Lower leg skin (tissue), 4 donors: ENCODE measurements around the gene ADARB2. TPM values are rescaled to one million over a fixed set of nuclear protein-coding genes. Genes with fewer than 3 reads are reported as not detected.
"Not testable (repeated sequence)": the region's sequence is repeated elsewhere in the genome, so short reads cannot be mapped to it uniquely, and the experiment has no call there.

ENCODE experiments used
- DNase-seq, 2 donors: peaks; one replicate each; pipeline ENCODE4 v3.0.0-alpha.2; 2019; ENCODE audit warnings: low spot score in 2 of 2
- H3K4me3 ChIP-seq: fragments of 200-600 bp; sonication (generic); 2 replicates; pipeline ENCODE4 v1.5.1; 2017; ENCODE audit warnings: mild to moderate bottlenecking, low read depth; ENCODE audit not compliant: poor library complexity, severe bottlenecking
- POLR2A ChIP-seq, 2 donors: fragments of 450-650 bp; IDR thresholded peaks; one replicate each; pipeline ENCODE4 v1.6.1; 2016 to 2017; ENCODE audit warnings: antibody characterized with exemption in 2 of 2, mild to moderate bottlenecking in 1 of 2, moderate library complexity in 1 of 2
- WGBS, 2 donors: methylation state at CpG; one replicate each; pipeline ENCODE4 v1.1.5; 2018; 5-methylcytosine and 5-hydroxymethylcytosine counted together
- intact Hi-C: fragments of 100-400 bp; cut with DNase I; formaldehyde crosslinking; loops from one replicate; pipeline ENCODE4 v1.15.0; 2023; ENCODE audit warnings: low total_unique reads
- total RNA-seq, 4 donors: library from RNA; depleted of rRNA; stranded (reverse); fragments of >200 nt; gene quantifications; one replicate each; pipeline ENCODE4 v1.1.0, GENCODE V29; 2016
- TF ChIP-seq, protein P1 (sequence below), 3 donors: fragments of 450-650 bp; IDR thresholded peaks; one replicate each; pipeline ENCODE4 v1.5.1; 2016; ENCODE audit warnings: antibody characterized with exemption in 3 of 3, mild to moderate bottlenecking in 3 of 3, moderate library complexity in 2 of 3

Gene ADARB2
- total RNA-seq, 4 donors from 2014 or later, result 0.72 to 3.6 (median 1.8) TPM

DNA sequence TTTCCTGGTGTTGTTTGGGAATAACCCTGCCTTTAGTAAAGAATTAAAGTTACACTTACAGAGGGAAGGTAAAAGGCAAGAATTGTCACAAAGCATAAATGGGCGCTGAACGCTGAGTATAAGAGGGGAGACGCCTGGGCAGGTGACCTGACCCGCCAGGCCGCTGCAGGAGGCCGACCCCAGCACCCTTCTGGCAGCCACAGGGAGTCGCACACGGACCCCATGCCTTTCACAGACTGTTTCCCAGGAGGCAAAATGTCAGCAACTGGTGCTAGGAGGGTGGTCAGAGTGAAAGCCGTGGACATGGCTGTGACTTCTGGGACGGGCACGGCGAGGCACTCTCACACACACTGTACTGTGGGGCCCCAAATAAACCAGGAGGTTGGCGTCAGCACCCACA, 392.9 kb downstream of the ADARB2 start:
- WGBS, 2 donors, result 89 to 91% methylated on average over 13 of the region's 13 CpGs
- peak in 1 of 2 donors; percentile 79 for DNase-seq
- no peak overlapping the region for H3K4me3 ChIP-seq
- TF ChIP-seq, protein P1, sequence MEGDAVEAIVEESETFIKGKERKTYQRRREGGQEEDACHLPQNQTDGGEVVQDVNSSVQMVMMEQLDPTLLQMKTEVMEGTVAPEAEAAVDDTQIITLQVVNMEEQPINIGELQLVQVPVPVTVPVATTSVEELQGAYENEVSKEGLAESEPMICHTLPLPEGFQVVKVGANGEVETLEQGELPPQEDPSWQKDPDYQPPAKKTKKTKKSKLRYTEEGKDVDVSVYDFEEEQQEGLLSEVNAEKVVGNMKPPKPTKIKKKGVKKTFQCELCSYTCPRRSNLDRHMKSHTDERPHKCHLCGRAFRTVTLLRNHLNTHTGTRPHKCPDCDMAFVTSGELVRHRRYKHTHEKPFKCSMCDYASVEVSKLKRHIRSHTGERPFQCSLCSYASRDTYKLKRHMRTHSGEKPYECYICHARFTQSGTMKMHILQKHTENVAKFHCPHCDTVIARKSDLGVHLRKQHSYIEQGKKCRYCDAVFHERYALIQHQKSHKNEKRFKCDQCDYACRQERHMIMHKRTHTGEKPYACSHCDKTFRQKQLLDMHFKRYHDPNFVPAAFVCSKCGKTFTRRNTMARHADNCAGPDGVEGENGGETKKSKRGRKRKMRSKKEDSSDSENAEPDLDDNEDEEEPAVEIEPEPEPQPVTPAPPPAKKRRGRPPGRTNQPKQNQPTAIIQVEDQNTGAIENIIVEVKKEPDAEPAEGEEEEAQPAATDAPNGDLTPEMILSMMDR (IDR thresholded peaks at IDR 0.05), result no peak
- no peak for TF ChIP-seq POLR2A (IDR thresholded peaks at IDR 0.05)
- intact Hi-C loops, result no loop called here

DNA sequence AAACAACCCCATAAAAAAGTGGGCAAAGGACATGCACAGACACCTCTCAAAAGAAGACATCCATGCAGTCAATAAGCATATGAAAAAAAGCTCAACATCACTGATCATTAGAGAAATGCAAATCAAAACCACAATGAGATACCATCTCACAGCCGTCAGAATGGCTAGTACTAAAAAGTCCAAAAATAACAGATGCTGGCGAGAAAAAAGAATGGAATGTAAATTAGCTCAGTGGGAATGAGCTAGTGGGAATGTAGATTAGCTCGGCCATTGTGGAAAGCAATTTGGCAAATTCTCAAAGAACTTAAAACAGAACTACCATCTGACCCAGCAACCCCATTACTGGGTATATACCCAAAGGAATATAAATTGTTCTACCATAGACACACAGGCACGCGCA, 394.1 kb downstream of the ADARB2 start:
- 56 to 62% methylated on average over 5 of the region's 5 CpGs for WGBS, 2 donors
- no peak overlapping the region for H3K4me3 ChIP-seq
- intact Hi-C loops, result no loop called here
- TF ChIP-seq, protein P1 (IDR thresholded peaks at IDR 0.05), result no peak
- TF ChIP-seq POLR2A (IDR thresholded peaks at IDR 0.05), result no peak
- no peak for DNase-seq

DNA sequence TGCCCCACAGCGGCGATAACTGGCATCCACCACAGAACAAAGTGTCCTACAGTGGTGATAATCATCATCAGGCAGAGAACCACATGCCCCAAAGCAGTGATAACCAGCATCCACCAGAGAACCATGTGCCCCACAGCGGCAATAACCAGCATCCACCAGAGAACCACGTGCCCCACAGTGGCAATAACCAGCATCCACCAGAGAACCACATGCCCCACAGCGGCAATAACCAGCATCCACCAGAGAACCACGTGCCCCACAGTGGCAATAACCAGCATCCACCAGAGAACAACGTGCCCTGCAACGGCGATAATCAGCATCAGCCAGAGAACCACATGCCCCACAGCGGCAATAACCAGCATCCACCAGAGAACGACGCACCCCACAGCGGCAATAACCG, 396.3 kb downstream of the ADARB2 start:
- H3K4me3 ChIP-seq, intact Hi-C loops: not testable (repeated sequence)
- DNase-seq, result peak in 1 of 2 donors; percentile 46
- WGBS, 2 donors, result 86 to 91% methylated on average over 14 of the region's 14 CpGs

DNA sequence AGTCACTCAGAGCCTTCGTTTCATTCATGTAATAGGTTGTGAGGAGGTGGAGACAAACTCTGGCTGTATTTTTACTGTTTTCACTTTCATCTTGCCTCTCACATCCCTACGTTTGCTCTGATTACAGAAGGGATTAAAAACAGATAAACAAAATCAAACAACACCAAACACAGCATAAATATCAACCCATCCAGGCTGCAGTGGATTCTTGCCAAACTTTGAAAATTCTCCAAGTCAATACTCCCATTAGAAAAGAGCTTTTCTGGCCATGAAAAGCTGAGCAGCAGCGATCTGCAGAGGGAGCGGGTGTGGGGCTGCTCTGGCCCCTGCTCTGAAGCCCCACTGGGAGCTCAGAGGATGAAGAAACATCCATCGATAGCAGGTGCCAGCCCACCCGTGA, 397.9 kb downstream of the ADARB2 start:
- WGBS, 2 donors, result 67 to 68% methylated on average over 6 of the region's 6 CpGs
- no peak for TF ChIP-seq POLR2A (IDR thresholded peaks at IDR 0.05)
- TF ChIP-seq, protein P1 (IDR thresholded peaks at IDR 0.05), result no peak

DNA sequence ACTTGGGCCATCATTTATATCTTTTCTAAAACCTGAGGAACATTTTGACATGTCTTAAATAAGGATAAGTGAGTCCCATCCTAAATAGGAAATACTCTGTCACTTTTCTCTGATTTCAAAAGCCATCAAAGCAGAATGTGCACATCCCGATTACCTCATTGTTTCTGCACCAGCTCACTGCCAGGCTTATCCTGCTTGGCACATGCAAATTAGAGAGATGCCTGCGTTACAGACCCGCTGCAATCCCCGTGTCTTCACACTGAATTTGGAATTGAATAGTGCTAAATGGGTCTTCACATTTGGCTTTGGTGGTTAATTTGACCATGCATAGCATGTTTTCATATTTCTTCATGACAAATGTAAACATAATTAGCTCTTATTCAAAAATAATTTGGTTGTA, 401.7 kb downstream of the ADARB2 start:
- TF ChIP-seq, protein P1 (IDR thresholded peaks at IDR 0.05), result no peak
- no peak for TF ChIP-seq POLR2A (IDR thresholded peaks at IDR 0.05)
- H3K4me3 ChIP-seq, result no peak overlapping the region
- peak in 1 of 2 donors; percentile 4 for DNase-seq
- WGBS, 2 donors, result 67 to 68% methylated on average over 4 of the region's 4 CpGs
- intact Hi-C loops, result no loop called here

More for the DNA sequence above, 397.9 kb downstream of the ADARB2 start:
- peak in 1 of 2 donors; percentile 43 for DNase-seq
- no peak overlapping the region for H3K4me3 ChIP-seq
- intact Hi-C loops, result no loop called here

DNA sequence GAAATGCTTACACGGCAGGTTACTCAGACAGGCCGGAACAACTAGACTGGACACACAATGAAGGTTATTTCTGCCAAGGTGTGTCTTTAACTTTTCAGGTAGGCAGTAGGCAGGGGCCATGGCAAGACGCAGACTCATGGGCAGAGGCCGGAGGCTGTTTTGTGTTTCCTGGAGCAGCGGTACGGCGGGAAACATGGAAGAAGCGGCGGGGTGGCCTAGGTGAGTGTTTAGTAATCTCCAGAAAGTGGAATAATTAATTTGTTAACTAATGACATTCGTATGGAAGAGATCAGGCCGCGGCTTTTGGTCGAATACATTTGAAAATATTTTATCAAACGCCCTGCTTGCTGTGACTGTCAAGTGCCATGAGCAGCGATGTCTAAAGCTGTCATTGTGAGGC, 403.3 kb downstream of the ADARB2 start:
- intact Hi-C loops, result no loop called here
- peak in 1 of 2 donors; percentile 67 for DNase-seq
- WGBS, 2 donors, result 93 to 94% methylated on average over 15 of the region's 15 CpGs
- no peak overlapping the region for H3K4me3 ChIP-seq
- TF ChIP-seq POLR2A (IDR thresholded peaks at IDR 0.05), result no peak
- TF ChIP-seq, protein P1 (IDR thresholded peaks at IDR 0.05), result no peak
